Esophagus muscularis mucosa (tissue), 4 donors: ENCODE data around the gene ATP9A.

Experiments used
- EP300 ChIP-seq: sonication (generic); formaldehyde crosslinking; IDR thresholded peaks from one replicate; pipeline ENCODE4 v1.6.1; 2017; ENCODE audit warnings: antibody characterized with exemption
- POLR2A ChIP-seq: fragments of 450-650 bp; IDR thresholded peaks from one replicate; pipeline ENCODE4 v1.6.1; 2017; ENCODE audit warnings: antibody characterized with exemption, moderate library complexity, mild to moderate bottlenecking, low read depth
- POLR2AphosphoS5 ChIP-seq, 2 donors: sonication (generic); formaldehyde crosslinking; IDR thresholded peaks; one replicate each; pipeline ENCODE4 v1.6.1; 2017; ENCODE audit warnings: antibody characterized with exemption in 2 of 2
- TF ChIP-seq, protein P1 (sequence below), 3 experiments: fragments of 200-600 bp in 2 of 3; fragments of 450-650 bp in 1 of 3; sonication (generic) in 2 of 3; IDR thresholded peaks; one replicate each; pipeline ENCODE4 v1.5.1; 2017 to 2019; ENCODE audit warnings: antibody characterized with exemption in 3 of 3, mild to moderate bottlenecking in 2 of 3, moderate library complexity in 1 of 3

DNA sequence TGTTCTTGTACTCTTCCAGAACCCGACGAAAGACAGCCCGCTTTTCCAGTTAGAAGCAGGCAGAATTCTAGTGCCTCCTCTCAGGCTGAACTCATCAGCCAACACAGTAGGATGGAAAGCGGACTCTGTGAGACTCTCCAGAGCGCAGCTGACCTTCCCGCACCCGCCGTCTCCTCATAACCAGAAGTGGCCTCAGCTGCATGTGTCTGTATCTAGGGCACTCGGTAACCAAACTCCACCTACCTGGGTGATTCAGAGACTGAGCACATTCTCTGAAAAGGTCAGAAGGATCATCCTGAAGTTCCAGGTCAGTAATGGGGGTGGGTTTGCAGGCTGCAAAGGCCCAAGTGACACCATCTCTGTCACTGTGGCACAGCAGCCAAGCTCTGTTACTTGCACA, 158.9 kb downstream of the ATP9A start:
- TF ChIP-seq, protein P1, sequence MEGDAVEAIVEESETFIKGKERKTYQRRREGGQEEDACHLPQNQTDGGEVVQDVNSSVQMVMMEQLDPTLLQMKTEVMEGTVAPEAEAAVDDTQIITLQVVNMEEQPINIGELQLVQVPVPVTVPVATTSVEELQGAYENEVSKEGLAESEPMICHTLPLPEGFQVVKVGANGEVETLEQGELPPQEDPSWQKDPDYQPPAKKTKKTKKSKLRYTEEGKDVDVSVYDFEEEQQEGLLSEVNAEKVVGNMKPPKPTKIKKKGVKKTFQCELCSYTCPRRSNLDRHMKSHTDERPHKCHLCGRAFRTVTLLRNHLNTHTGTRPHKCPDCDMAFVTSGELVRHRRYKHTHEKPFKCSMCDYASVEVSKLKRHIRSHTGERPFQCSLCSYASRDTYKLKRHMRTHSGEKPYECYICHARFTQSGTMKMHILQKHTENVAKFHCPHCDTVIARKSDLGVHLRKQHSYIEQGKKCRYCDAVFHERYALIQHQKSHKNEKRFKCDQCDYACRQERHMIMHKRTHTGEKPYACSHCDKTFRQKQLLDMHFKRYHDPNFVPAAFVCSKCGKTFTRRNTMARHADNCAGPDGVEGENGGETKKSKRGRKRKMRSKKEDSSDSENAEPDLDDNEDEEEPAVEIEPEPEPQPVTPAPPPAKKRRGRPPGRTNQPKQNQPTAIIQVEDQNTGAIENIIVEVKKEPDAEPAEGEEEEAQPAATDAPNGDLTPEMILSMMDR (IDR thresholded peaks at IDR 0.05), result no peak
- no peak for TF ChIP-seq POLR2AphosphoS5 (IDR thresholded peaks at IDR 0.05)
- no peak for TF ChIP-seq POLR2A
- no peak for TF ChIP-seq EP300
